DOHH2 (cell line): ENCODE measurements around the gene CORT.

Source experiments
- EZH2phosphoT487 ChIP-seq: fragments of 200-600 bp; sonication (generic); IDR thresholded peaks from 2 replicates; pipeline ENCODE4 v1.6.1; 2017; ENCODE audit warnings: borderline replicate concordance, mild to moderate bottlenecking, antibody characterized with exemption, low read length, moderate library complexity, mixed read lengths
- TF ChIP-seq, protein P1 (sequence below): fragments of 200-600 bp; sonication (generic); IDR thresholded peaks from one replicate; pipeline ENCODE4 v1.5.1; 2014; ENCODE audit warnings: antibody characterized with exemption, mild to moderate bottlenecking, low read depth, low read length; ENCODE audit not compliant: poor library complexity, severe bottlenecking

DNA sequence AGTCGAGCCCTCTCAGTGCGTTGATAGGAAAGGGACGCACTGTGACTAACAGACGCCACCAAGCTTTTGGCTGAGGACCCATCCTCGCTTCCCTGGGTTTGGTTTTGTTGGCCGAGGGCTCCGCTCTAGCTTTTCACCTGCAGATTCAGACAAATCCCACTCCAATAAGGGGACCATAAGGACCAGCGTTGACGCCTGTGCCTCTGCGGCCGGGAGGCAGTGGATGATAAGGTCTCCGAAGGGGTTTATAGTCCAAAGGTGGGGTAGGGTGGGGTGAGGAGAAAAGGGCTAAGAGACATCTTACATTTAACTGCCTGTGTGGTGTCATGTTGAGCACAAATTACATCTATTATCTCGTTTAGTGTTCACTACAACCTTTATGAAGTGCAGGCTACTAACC is 25.7 kb downstream of the CORT start:
- TF ChIP-seq, protein P1, sequence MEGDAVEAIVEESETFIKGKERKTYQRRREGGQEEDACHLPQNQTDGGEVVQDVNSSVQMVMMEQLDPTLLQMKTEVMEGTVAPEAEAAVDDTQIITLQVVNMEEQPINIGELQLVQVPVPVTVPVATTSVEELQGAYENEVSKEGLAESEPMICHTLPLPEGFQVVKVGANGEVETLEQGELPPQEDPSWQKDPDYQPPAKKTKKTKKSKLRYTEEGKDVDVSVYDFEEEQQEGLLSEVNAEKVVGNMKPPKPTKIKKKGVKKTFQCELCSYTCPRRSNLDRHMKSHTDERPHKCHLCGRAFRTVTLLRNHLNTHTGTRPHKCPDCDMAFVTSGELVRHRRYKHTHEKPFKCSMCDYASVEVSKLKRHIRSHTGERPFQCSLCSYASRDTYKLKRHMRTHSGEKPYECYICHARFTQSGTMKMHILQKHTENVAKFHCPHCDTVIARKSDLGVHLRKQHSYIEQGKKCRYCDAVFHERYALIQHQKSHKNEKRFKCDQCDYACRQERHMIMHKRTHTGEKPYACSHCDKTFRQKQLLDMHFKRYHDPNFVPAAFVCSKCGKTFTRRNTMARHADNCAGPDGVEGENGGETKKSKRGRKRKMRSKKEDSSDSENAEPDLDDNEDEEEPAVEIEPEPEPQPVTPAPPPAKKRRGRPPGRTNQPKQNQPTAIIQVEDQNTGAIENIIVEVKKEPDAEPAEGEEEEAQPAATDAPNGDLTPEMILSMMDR = no peak
- TF ChIP-seq EZH2phosphoT487 = no peak
